Dermis blood vessel endothelial cell (primary cell): ENCODE results near the gene FRMD4B. TPM values are rescaled to one million over a fixed set of nuclear protein-coding genes. Genes with fewer than 3 reads are reported as not detected.
A peak's percentile ranks its signal among the peaks of the same experiment; 100 is the strongest.

Experiments used
- DNase-seq: peaks from one replicate; pipeline ENCODE4 v3.0.0; 2010
- total RNA-seq: library from RNA; depleted of rRNA; stranded (reverse); fragments of >200 nt; gene quantifications from 2 replicates; pipeline ENCODE4 v1.2.3, GENCODE V29; 2014

Gene FRMD4B
- total RNA-seq, 1 donor from 2014 or later, result 112 TPM

- DNase-seq, result no peak
Observed at GRCh38 chr3:69166446-69166845, 219.4 kb downstream of the FRMD4B start.

DNA sequence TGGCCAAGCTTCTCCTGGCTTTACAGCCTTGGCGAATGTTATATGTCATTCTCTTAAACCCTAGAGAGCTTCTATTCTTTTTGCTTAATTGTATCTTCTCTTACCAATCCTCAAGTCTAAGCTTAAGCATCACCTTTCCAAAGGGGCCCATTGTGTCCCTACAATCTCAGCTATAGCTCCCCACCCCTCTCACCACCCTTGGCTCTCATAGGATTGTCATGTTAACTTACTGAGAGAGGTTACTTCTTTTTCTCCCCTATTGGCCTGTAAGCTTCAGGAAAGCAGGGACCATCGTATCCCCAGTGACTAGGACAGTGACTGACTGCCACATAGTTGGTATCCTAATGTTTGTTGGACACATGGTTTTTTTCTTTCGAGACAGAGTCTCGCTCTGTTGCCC, 220.1 kb downstream of the FRMD4B start:
- no peak for DNase-seq

GRCh38 chr3:69164296-69164695, 221.6 kb downstream of the FRMD4B start:
- DNase-seq, result no peak

DNA sequence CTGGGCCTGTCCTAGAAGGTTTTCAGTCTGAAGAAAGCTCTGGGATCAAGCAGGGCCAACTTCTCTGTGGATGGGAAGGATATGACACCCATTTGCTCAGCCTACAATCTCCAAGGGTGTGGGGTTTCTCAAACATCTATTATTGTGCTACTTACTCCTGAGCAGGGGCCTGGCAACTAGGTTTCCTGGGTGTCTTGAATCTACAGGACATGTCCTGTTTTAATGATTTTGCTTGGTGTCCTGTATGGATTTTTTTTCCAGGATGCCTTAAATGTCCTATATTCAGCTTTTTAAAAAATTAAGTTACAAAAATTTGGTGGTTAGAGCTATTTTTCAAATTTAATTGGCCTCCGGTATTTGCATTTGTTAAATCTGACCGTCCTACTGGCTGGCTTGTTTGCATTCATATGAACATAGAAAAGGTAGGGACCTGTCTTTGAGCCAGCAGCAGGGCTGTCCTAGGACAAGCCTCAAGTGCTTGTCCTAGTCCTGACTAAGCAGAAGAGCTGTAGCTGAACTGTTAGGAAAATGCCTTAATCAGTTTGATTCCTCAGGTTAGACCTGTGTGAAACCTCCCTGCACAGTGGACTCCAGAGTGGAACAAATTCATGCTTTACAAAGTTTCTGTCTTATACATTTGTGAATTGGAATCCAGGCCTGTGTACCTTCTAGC, 223.4 kb downstream of the FRMD4B start:
- DNase-seq, result no peak

DNA sequence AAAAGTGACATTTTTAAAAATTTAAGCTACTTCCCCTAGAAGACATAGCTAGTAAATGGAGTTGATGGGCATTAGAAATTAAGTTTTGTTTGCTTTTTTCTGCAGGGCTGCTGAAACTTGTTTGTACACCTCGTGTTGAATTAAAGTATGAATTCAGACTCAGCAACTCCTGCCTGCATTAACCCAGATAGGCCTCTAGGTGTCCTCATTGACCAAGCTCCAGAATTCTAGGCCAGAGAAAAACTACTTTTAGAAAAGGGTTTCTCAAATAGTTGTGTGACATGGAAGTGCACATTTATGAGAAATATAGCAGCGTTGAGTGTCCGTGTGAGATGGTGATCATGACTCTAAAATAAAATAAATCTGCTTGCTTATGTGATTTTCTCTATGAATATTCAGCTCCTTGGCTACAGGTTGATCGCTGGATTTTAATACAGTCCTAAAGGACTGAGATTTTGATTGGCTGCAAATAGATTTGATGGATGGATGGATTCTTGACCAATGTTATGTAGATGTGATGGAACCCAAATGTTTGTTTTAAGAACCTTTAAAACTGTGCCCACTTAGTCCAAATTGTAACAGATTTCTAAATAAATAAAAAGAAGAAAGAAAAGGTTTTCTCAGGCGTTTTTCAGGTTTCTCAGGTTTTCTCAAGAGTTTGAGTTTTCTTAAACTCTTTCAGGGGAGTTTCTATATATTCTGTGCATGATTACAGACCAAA, 224.1 kb downstream of the FRMD4B start:
- DNase-seq, result peak; percentile 77

GRCh38 chr3:69160525-69160924, 225.4 kb downstream of the FRMD4B start:
- DNase-seq, result no peak

DNA sequence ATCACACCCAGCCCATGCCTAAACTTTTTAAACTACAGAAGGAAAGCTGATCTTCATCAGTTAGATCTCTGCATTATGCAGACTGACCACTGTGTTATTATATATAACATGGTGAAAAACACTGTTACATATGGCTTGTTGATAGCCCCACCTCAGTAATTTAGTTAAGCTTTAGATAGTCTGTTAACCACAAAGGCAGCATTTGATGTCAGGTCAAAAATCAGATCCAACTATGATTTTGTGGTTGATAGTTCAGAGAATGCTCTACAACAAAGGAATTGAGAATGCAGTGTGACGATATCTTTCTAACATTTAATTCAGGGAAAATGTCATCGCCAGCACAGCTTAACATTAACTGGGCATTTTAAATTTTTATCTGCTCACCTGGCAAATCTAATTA, 225.8 kb downstream of the FRMD4B start:
- DNase-seq, result no peak

- no peak for DNase-seq
Observed at GRCh38 chr3:69149586-69149985, 236.3 kb downstream of the FRMD4B start.

GRCh38 chr3:69145688-69146087, 240.2 kb downstream of the FRMD4B start:
- DNase-seq, result no peak

DNA sequence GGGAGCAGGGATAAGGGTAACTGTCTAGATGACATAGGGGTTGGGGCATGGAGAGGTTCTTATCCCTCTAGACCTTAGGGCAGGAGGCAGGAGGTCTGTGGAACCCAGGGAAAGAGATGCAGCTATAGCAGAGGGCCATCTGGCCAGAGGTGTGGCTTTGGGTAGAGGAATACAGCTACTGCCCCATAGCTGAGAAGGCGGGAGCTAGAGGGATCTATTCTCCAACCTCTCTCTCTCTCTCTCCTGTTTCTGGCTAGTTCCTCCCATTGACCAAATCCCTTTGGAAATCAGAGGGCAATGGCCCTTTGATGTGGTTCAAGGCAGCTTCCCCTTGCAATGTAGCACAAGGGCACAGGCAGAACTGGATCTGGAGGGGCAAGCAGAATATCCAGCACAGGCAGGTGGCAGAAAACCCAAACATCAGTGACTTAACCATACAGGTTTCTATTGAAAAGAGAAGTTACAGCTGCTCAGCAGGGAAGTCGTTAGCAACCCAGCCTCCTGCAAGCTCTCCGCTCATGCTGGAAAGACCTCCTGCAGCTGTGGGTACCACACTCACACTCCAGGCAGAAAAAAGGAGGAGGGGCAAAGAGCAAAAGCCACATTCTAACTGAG, 241.2 kb downstream of the FRMD4B start:
- no peak for DNase-seq

DNA sequence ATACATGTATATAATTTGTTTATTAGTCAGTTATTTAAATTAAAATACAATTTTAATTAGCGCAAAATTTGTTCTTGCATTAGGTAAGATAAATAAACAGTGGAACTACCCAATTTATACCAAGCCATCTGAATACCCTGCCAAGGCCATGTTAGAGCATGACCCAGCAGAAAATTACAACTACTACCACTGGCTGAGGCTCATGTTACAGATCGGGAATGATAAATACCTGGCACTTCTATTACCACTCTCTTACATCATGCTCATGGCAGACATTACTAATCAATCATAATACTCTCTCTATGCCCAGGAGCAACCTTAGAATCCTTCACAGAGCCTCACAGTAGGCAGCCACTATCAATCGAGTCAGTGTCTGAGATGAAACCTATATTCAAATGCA, 242.3 kb downstream of the FRMD4B start:
- no peak for DNase-seq

DNA sequence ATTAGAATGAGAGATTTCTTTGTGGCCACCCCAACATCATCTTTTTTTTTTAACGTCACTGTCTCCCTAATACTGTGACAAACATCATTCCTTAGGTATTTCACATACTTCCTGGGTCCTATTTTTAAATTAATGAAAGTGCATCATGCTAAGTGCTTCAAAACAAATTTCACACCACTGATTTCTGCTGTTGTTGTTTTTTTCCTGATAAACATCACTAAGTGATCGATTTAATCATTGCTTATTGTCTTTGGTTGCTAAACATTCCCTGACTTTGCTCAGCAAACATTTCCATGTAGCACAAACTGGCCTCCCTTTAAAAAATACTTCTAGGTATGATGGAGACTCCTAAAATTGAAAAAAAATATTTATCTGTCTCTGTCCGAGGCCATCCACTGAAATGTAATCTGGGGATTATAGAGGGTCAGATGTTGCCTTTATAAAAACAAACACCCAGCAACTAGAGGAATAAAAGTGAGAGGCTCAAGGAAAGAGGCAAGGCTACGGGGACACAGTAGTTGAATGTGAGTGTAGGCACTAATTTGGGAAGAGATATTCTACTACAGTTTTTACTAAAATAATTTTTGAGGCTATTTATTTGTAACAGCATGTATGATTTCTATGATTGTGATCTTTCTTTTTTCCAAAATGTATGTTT, 243.0 kb downstream of the FRMD4B start:
- no peak for DNase-seq

DNA sequence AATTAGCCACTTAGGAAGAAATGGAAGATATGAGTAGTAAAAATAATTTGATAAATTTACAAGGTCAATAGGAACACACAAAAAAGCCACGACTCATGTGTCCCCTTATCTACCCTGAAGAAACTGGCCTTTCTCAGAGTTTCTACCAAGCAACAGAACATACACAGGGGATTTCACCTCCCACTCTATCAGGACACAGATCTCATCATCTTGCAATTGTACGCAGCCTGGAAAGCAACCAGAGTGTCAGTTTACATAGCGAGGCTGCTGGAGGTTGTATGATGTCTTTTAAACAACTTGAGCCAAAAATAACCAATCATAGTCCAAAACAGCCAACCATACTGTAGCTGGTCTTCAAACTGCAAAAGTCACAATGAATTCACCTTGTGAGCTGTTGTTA, 243.8 kb downstream of the FRMD4B start:
- no peak for DNase-seq

GRCh38 chr3:69141313-69141712, 244.6 kb downstream of the FRMD4B start:
- no peak for DNase-seq

DNA sequence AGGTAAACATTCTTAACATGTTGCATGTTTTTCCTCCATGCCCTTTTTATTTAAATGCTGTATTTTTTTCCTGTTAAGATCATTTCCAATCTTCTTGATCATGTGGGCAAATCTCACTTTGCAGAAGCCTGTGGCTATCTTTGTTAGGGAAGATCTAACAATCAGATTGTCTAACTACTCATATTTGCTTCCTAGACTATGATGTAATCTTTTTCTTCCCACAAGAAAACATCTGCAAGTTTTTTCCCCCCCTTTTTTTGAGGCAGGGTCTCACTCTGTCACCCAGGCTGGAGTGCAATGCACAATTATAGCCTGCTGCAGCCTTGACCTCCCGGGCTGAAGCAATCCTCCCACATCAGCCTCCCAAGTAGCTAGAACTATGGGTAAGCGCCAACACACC, 248.5 kb downstream of the FRMD4B start:
- DNase-seq, result no peak

- DNase-seq, result no peak
Observed at GRCh38 chr3:69137005-69137404, 248.9 kb downstream of the FRMD4B start.

DNA sequence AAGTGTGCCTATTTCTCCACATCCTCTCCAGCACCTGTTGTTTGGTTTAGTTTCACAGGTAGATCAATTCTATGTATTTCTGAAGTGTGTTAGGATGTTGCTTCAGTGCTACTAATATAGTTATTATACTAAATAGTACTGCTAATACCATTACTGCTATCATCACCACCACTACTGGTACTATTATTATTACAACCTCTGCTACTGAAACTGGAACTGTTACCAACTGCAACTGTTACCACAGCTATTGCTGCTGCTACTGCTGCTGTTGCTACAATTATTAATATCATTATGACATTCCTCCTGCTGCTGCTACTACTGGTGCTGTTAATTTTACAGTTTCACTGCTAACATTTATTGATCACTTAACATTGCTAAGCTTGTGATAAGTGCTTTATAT, 255.2 kb downstream of the FRMD4B start:
- no peak for DNase-seq

DNA sequence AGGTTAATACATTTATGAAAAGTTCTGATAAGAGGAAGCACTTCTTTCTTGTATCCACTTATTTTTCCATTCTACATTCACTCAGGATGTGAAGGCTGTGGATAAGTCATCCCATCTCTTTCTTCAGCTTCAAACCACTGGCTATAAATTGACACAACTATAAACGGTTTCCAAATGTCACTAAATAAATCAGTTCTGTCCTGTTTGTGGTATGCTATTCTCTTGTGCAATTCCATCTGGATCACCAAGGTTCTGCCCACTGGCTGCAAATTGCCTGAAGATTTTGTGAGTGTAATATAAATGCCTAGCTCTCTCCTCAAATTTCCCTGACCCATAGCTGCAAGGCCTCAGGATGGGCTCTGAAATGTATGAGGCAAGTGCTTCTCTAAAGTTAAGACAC, 256.4 kb downstream of the FRMD4B start:
- no peak for DNase-seq

- no peak for DNase-seq
Observed at GRCh38 chr3:69128509-69128908, 257.4 kb downstream of the FRMD4B start.

GRCh38 chr3:69126999-69127398, 258.9 kb downstream of the FRMD4B start:
- DNase-seq, result no peak

DNA sequence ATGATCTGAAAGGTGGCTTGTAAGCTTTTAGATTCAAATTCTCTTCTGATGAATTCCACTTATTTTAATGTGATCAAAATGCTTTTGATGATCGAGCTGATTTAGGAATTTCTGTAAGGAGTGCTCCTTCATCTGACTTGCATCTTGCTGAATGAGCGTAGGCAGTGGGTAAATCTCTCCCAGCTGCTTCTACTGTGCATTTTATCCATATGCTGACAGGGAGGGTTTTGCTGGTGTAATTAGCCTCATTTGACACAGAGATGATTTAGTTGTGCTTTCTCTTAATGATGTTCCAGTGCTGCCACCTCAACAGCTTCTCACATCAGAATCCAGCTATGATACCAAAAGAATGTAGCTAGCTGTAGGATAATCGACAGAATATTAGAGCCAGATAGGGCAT, 259.7 kb downstream of the FRMD4B start:
- DNase-seq, result no peak

GRCh38 chr3:69122403-69122802, 263.5 kb downstream of the FRMD4B start, which contains the start of gene LMOD3:
Gene LMOD3 (minus strand): TSS chr3:69122595. CDS start chr3:69122386, 209 bp downstream.
- DNase-seq, result no peak

DNA sequence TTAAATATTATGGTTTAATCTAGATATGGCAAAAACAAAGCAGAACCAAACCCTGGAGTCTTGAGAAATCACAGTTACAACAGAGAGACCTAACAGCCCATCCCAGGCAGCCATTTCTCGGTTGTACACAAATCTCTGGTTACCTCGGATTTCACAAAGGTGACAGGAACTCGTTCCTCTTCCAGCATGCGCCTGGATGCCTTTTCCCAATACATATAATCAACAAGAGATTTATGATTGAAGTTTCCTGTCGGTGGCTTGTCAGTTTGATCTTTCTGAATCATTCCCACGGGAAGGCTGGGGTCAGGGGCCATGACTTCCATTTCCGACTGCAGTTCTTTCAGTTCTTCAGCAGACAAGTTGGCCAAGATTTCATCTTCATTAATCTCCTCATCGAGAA, 263.9 kb downstream of the FRMD4B start:
- DNase-seq, result peak; percentile 55
